SK-N-MC (cell line): ENCODE measurements around the gene CLSTN1.

Experiments used
- EZH2 ChIP-seq: fragments of 200-600 bp; sonication (generic); IDR thresholded peaks from one replicate; pipeline ENCODE4 v1.6.1; 2017; ENCODE audit warnings: antibody characterized with exemption
- POLR2AphosphoS5 ChIP-seq: IDR thresholded peaks from 2 replicates; pipeline ENCODE4 v1.6.1; 2012; ENCODE audit warnings: mild to moderate bottlenecking, low read depth, low read length, borderline replicate concordance

DNA sequence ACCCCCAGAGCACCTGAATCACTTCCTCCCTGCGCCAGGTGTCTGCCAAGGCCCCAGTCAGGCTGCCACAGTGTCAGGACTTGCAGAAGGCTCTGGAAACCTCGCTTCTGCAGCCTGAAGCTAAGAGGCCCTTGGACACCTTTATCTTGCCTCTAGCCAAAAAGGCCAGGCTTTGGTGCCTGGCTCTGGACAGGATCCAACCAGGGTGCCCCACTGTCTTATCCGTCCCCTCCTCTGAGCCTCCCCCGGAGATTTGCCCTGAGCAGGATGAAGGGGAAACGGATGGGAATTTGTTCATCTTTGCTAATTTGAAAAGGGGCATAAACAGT is 12.8 kb upstream of the CLSTN1 start:
- TF ChIP-seq EZH2 (no peak), POLR2AphosphoS5 (no peak)
